Subcutaneous abdominal adipose tissue (tissue), 5 donors: Measurements from ENCODE around the gene CENPI.

Source experiments
- H3K27ac ChIP-seq: one replicate; pipeline ENCODE4 v1.7.0; 2013; ENCODE audit warnings: low read depth, mild to moderate bottlenecking, inconsistent platforms, low read length, moderate library complexity
- H3K27me3 ChIP-seq, 5 donors: one replicate each; pipeline ENCODE4 v1.7.0; 2013; ENCODE audit warnings: low read length in 5 of 5, inconsistent platforms in 1 of 5; ENCODE audit not compliant: control insufficient read depth in 5 of 5, insufficient read depth in 4 of 5
- H3K36me3 ChIP-seq, 5 donors: one replicate each; pipeline ENCODE4 v1.7.0; 2013; ENCODE audit warnings: low read length in 5 of 5; ENCODE audit not compliant: control insufficient read depth in 5 of 5, insufficient read depth in 5 of 5
- H3K4me1 ChIP-seq, 5 donors: one replicate each; pipeline ENCODE4 v1.7.0; 2013; ENCODE audit warnings: low read length in 5 of 5, mild to moderate bottlenecking in 3 of 5, moderate library complexity in 1 of 5; ENCODE audit not compliant: control insufficient read depth in 5 of 5, insufficient read depth in 5 of 5
- H3K4me3 ChIP-seq, 5 donors: one replicate each; pipeline ENCODE4 v1.7.0; 2013; ENCODE audit warnings: low read length in 5 of 5, low read depth in 1 of 5
- H3K9ac ChIP-seq, 5 donors: one replicate each; pipeline ENCODE4 v1.7.0; 2013; ENCODE audit warnings: low read length in 5 of 5, mild to moderate bottlenecking in 4 of 5, moderate library complexity in 3 of 5
- H3K9me3 ChIP-seq, 5 donors: one replicate each; pipeline ENCODE4 v1.7.0; 2013; ENCODE audit warnings: low read length in 5 of 5; ENCODE audit not compliant: control insufficient read depth in 5 of 5
- donor health status: healthy.
- donor health status: healthy.
- donor health status: healthy.
- donor health status: healthy.
- donor health status: healthy.

Gene CENPI

GRCh38 chrX:101079736-101080270 lies 18.2 kb upstream of the CENPI start:
- Histone ChIP-seq H3K27ac (no peak overlapping the region), H3K9ac (peak overlapping the region in 1 of 5 donors; percentile 11), H3K27me3 (peaks cover 3 to 30% (median 21%) of the 10 kb centered on the region in 5 donors), H3K4me3 (peak overlapping the region in 3 of 5 donors; percentile 49 to 60 (median 51)), H3K36me3 (no peaks in the 10 kb centered on the region), H3K4me1 (peaks cover 0 to 9% (median 5%) of the 10 kb centered on the region in 5 donors), H3K9me3 (no peaks in the 10 kb centered on the region)

GRCh38 chrX:101080326-101081124 lies 17.5 kb upstream of the CENPI start:
- Histone ChIP-seq H3K36me3 (no peaks in the 10 kb centered on the region), H3K4me1 (peaks cover 0 to 9% (median 5%) of the 10 kb centered on the region in 5 donors), H3K27ac (no peak overlapping the region), H3K27me3 (peaks cover 3 to 30% (median 21%) of the 10 kb centered on the region in 5 donors), H3K4me3 (no peak overlapping the region), H3K9me3 (no peaks in the 10 kb centered on the region), H3K9ac (no peak overlapping the region)

DNA sequence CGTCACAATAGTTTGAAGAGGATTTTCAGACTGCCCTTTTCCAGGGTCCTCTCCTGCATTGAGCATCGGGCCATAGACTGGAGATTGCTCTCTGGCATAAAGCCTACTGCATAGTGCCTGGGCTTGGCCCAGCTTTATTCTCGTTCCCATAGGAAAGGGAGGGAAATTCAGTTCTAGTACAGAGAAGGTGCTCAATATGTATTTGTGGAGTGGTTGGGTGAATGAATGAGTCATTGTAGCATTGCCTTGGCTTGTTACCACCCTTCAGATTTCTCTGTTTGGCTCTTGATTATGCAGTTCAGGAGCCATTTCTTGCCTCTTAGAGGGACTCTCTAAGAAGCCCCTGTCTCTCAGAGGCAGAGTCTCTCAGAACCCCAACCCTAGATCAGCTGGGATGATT lies 16.8 kb upstream of the CENPI start:
- no peak overlapping the region for H3K9ac ChIP-seq
- H3K9me3 ChIP-seq = no peaks in the 10 kb centered on the region
- H3K27ac ChIP-seq = no peak overlapping the region
- peaks cover 0 to 9% (median 5%) of the 10 kb centered on the region in 5 donors for H3K4me1 ChIP-seq
- H3K36me3 ChIP-seq = no peaks in the 10 kb centered on the region
- H3K4me3 ChIP-seq = no peak overlapping the region
- H3K27me3 ChIP-seq = peaks cover 3 to 30% (median 21%) of the 10 kb centered on the region in 5 donors

DNA sequence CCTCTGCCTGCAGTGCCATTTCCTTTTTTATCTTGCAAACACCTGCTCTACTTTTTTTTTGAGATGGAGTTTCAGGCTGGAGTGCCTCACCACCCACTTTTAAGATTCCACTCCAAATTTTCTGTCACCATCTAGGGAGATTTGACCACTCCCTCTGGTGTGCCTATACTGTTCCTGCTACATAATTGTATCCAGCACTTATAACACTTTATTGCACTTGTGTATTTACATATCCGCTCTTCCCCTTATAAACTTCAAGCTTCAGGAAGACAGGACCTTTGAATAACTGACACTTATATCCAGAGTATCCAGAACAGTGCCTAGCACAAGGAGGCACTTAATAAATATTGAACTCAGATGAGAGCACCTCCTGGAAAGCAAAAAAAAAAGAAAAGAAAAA lies 6.2 kb upstream of the CENPI start:
- H3K27me3 ChIP-seq = peaks cover 0 to 5% (median 0%) of the 10 kb centered on the region in 5 donors
- H3K9me3 ChIP-seq = peaks cover 0 to 2% (median 0%) of the 10 kb centered on the region in 5 donors
- H3K4me3 ChIP-seq = no peak overlapping the region
- no peak overlapping the region for H3K9ac ChIP-seq
- H3K27ac ChIP-seq = no peak overlapping the region
- no peaks in the 10 kb centered on the region for H3K4me1 ChIP-seq
- no peaks in the 10 kb centered on the region for H3K36me3 ChIP-seq

GRCh38 chrX:101108284-101108683 lies 10.3 kb downstream of the CENPI start:
- Histone ChIP-seq H3K27me3 (no peaks in the 10 kb centered on the region), H3K27ac (no peak overlapping the region), H3K36me3 (no peaks in the 10 kb centered on the region), H3K4me1 (no peaks in the 10 kb centered on the region), H3K9ac (no peak overlapping the region), H3K9me3 (no peaks in the 10 kb centered on the region), H3K4me3 (no peak overlapping the region)

DNA sequence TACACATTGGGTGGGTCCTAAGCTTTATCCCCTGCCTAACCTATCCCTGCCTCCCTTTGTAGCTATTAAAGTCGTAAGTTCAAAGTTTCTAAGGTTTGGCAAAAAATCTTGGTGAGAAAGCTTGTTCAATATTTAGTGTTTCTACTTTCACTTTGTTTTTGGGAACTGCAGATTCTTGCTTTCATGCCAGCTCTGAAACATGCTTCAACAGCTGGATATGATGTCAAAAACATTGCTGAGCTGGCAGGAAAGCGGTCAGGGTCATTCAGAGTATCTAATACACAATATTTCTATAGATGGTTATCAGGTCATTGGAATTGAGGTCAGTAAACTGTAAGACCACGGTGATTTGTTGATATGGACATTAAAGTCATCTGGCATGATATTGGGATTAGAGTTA lies 19.7 kb downstream of the CENPI start:
- H3K27ac ChIP-seq = no peak overlapping the region
- no peaks in the 10 kb centered on the region for H3K9me3 ChIP-seq
- no peaks in the 10 kb centered on the region for H3K27me3 ChIP-seq
- no peaks in the 10 kb centered on the region for H3K36me3 ChIP-seq
- H3K9ac ChIP-seq = no peak overlapping the region
- H3K4me1 ChIP-seq = no peaks in the 10 kb centered on the region
- H3K4me3 ChIP-seq = no peak overlapping the region

DNA sequence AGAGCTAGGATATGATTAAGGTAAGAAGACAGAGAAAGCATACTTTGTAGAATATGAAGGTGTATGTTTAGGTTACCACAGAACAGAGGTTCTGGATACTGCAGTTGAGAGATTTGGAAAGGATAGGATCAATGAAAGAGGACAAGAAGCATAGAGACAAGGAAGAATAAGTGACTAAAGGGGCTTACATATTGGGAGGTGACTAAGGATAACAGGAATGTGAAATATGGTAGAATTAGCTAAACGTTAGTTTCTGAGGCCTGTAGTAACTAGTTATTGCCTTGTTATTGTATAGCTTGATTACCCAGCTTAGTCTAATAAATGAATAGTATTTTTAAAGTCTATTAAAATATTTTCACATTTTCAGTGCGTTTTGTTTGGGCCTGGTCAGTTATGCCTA lies 38.2 kb downstream of the CENPI start:
- Histone ChIP-seq H3K36me3 (peaks cover 0 to 7% (median 0%) of the 10 kb centered on the region in 5 donors), H3K27ac (no peak overlapping the region), H3K27me3 (no peaks in the 10 kb centered on the region), H3K4me1 (no peaks in the 10 kb centered on the region), H3K9me3 (no peaks in the 10 kb centered on the region), H3K4me3 (no peak overlapping the region), H3K9ac (no peak overlapping the region)
